OCI-LY3 (cell line): ENCODE results near the gene VWA3A.

Source experiments
- CTCF ChIP-seq: fragments of 200-600, 300-600 bp; sonication (generic); IDR thresholded peaks from 2 replicates; pipeline ENCODE4 v1.5.1; 2014; ENCODE audit warnings: antibody characterized with exemption, low read length, low read depth
- EZH2phosphoT487 ChIP-seq: fragments of 200-600 bp; shearing (Covaris generic); IDR thresholded peaks from 2 replicates; pipeline ENCODE4 v1.6.1; 2018; ENCODE audit warnings: antibody characterized with exemption, mixed run types, low read depth

GRCh38 chr16:22191532-22192260 lies 99.4 kb downstream of the VWA3A start:
- TF ChIP-seq CTCF, result no peak
- no peak for TF ChIP-seq EZH2phosphoT487
